DMS 273 (cell line): ENCODE results near the gene TMPRSS11F.
"Not testable (repeated sequence)": the region's sequence is repeated elsewhere in the genome, so short reads cannot be mapped to it uniquely, and the experiment has no call there.

ENCODE experiments used
- DNase-seq: peaks from one replicate; lab custom pipeline; 2025; ENCODE audit not compliant: unreplicated experiment; lab: John Stamatoyannopoulos, UW

Gene TMPRSS11F

DNA sequence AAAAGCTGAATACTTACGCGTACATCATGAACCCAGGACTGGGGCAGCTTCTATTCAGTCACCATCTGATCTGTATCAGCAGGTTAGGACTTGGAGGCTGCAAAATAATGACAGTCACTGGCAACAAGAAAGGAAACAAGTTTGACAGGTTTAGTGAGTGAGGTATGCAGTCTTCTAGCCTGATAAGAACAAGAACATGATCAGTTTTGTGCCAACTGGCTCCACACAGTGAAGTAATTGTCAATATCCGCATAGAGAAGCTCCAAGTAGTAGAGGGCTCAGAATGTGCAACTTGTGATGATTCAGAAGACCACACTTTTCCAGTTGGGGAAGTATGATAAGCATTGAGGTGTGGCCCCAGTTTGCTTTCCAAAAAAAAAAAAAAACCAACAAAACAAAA is at the start of gene TMPRSS11F:
Gene TMPRSS11F (minus strand): TSS at position 77 of the 400 bp plus-strand sequence. CDS start 49 bp downstream, at position 28.
- no peak for DNase-seq

DNA sequence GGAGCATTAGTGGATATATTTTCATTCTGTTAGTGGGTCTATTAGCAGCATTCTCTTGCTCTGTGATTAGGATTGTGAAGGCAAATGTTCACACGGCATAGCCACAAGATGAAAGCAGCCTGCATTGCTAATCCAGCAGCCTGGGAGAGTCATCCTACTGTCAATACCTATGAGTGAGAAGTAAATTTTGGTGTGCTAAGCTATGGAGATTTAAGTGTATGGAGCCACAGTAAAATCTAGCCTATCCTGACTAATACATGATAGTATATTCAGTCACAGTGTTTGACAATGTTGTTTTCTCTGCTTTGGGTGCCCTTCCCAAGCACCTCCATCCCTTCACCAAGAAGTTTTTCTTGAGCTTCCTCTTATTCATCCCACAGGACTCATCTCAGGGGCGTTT is 47.2 kb upstream of the TMPRSS11F start:
- no peak for DNase-seq

DNA sequence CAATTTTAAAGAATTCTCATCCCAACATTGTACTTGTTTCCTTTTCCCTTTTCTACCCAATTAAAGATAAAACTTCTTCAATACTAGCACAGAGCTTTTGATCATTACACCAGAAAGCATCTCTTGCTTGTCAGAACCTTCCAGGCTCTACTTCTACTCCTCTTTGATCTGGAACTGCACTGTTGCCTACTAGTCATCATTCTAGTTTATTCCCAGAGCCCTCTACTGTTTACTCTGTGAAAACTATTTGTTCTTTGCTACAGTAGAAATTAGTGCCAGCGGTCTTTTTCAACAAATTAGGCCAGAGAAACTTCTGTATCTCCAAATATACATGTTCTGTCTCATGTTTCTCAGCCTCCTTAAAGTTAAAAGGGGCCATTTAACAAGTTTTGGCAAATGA is 46.8 kb upstream of the TMPRSS11F start:
- DNase-seq: peak; percentile 0

DNA sequence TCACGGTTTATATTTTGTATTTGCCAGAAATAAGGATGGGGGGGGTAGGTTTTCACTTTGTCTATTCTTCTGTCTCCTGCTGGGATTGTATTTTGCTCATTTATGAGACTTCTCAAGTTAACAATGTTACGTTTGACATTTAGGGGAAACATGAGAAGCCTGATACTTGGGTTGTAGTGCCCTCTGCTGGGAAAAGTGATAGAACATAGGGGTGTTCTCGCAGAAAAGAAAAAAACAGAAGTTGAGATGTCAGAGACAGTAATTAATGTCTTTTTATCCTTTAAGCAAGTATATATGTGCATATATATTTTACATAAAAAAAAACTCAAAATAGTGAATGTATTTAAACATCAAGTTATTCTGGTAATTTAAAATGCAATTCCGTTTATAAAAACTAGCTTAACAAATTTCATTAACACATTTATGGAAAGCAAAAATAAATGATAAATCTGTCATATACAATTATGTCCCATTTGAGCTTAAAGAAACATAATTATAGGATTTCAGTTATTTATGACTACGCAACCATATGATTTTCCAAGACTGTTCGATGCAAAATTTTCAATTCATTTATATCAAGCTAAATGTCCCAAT is 46.0 kb upstream of the TMPRSS11F start:
- DNase-seq: peak; percentile 75

DNA sequence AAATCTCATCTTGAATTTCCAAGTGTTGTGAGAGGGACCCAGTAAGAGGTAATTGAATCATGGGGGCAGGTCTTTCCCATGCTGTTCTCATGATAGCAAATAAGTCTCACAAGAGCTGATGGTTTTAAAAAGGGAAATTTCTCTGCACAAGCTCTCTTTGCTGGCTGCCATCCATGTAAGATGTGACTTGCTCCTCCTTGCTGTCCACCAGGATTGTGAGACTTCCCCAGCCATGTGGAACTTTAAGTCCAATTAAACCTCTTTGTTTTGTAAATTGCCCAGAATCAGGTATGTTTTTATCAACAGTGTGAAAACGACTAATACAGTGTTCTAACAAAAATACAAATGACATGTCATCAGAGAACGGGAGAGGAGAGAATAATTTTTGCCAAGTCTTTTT is 44.7 kb upstream of the TMPRSS11F start:
- not testable (repeated sequence) for DNase-seq

DNA sequence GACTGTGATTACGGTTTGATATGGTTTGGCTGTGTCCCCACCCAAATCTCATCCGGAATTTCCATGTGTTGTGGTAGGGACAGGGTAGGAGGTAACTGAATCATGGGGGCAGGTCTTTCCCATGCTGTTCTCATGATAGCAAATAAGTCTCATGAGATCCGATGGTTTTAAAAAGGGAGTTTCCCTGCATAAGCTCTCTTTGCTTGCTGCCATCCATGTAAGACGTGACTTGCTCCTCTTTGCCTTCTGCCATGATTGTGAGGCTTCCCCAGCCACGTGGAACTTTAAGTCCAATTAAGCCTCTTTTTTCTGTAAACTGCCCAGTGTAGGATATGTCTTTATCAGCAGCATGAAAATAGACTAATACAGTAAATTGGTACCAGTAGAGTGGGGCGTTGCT is 42.5 kb upstream of the TMPRSS11F start:
- DNase-seq: not testable (repeated sequence)

DNA sequence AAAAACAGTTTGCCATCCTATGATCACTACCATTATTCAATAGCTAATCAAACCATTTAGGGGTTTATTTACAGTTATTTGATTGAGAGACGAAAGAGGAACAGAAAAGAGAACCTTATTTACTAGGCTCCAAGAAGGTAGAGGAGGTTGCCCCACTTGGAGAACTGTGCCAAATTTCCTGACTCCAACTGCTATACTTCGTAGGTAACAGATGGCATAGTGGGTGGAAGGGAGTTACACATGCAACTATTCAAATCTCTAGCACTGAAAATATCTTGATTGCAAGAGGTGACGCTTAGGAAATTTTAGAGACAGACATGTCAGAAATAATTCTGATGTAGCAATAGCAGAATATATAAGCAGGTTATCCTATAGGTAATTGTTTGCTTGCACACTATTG is 38.0 kb upstream of the TMPRSS11F start:
- DNase-seq: peak; percentile 87

DNA sequence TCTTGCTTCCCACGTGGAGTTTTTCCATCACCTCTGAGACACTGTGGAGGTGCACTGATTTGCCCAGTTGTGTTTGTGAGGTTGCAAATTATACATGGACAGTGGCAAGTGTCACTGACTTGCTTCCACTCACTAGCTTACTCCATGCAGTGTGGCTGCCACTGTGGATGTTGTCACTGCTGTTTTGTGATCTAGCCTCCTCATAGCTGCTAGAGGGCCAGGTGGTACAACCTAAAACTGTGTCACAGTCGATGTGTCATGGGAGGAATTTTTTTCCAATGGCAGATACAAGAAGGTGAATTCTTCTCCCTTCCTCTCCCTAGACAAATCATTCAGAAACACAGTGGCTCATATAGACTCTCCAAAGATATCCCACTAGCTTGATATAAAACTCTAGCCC is 37.5 kb upstream of the TMPRSS11F start:
- peak; percentile 17 for DNase-seq

DNA sequence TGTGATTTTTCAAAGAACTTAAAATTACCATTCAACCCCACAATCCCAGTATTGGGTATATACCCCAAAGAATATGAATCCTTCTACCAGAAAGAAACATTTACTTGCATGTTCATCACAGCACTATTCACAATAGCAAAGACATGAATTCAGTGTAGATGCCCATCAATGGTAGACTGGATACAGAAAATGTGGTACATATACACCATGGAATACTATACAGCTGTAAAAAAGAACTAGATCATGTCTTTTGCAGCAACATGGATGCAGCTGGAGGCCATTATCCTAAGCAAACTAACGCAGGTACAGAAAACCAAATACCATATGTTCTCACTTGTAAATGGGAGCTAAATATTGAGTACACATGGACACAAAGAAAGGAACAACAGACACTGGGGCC is 34.1 kb upstream of the TMPRSS11F start:
- DNase-seq: no peak

DNA sequence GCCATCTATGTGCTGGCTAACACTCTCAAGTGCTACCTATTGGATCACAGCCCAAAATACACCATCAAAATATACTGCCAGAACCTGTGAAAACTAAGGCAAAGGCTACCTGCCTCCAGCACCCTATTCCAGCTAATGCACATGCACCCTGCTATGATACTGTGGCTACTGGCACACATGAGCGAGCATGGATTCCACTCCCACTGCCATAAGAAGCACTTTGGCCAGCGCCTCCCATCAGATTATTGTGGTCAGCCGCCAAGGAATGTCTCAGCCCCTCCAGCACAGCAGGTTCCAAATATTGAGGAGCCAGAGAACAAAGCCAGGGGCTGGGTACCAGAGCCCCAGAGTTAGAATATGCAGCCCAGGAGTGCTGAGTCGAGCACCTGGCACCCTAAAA is 32.5 kb upstream of the TMPRSS11F start:
- no peak for DNase-seq

DNA sequence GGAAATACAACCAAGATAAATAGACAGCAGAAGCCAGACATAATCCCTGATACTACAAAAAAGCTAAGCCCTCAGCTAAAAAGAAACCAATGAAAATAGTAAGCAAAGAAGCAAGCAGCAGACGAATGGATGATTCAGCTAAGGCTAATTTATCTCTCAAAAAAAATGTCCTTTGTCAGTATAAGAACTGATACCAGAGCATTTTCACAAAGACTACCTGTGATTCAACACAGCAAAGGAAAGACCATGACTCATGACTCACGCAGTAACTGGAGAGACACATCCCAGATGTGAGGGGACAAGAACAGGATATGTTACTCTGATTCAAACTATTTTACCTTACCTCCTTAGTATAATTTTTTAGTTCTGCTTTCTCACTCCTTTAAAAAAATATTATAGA is 22.7 kb upstream of the TMPRSS11F start:
- no peak for DNase-seq

DNA sequence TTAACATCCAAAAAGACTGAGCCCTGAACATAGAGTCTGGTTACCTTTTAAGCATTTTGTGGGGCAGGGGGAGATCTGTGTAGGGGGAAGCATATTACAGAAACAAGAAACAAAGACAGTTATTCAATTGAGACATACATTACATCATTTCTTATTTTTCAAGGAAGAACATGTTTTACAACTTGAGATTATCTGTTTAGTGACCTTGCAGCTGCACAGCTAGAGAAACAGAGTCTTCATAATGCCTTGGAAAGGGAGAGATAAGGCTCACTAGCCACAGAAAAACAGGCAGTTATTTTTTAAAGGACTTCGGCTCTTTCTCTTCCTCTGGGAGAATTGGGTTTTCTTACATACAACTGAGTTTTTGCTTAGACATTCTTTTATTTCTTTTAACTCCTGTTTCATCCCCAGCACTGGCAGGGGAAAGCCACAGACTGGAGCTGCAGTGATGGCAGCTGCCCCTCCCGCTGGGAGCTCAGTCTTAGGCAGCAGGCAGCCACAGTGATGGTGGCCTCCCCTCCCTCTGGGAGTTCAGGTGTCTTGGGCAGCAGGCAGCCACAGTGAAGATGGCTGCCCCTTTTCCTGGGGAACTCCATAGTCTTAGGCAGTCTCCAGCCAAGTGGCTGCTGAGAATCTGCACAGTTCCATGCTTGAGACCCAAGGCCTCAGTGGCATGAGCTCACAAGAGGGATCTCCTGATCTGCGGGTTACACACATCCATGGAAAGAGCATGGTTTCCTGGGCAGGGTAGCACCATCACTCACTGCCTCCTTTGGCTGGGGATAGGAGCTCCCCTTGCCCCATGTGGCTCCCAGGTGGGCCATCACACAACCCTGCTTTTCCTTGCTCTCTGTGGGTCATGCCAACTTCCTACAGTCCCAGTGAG is 19.4 kb upstream of the TMPRSS11F start:
- no peak for DNase-seq

DNA sequence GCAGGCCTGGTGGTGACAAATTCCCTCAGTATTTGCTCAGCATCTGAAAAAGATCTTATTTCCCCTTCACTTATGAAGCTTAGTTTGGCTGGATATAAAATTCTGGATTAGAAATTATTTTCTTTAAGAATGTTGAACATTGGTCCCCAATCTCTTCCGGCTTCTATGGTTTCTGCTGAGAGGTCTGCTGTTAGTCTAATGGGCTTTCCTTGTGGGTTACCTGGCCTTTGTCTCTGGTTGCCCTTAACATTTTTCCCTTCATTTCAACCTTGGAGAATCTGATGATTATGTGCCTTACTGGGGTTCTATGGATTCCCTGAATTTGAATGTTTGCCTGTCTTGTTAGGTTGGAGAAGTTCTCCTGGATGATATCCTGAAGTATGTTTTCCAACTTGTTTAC is 17.4 kb upstream of the TMPRSS11F start:
- DNase-seq: no peak

DNA sequence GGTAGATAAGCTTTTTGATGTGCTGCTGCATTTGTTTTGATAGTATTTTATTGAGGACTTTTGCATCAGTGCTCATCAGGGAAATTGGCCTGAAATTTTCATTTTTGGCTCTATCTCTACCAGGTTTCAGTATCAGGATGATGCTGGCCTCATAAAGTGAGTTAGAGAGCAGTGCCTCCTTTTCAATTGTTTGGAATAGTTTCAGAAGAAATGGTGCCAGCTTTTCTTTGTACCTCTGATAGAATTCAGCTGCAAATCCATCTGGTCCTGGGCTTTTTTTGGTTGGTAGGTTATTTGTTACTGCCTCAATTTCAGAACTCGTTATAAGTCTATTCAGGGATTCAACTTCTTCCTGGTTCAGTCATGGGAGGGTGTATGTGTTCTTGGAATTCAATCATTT is 15.6 kb upstream of the TMPRSS11F start:
- DNase-seq: no peak

DNA sequence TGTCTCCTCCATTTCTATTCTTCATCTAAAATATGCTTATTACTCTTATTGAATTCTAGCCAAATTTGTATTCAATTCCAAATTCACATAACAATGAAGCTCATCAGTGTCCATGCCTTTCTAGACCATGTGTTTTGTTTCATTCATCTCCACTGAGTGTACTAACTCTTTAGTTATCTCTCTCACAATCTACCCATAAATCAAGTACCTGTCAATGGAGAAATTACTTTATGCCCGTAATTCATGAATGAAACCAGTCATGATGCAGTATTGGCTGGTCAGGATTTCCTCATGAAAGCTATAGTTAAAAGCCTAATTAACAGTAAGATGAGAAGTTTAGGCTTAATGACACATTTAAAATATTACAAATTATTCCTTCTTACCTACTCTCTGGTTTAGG is 12.2 kb upstream of the TMPRSS11F start:
- DNase-seq: no peak

DNA sequence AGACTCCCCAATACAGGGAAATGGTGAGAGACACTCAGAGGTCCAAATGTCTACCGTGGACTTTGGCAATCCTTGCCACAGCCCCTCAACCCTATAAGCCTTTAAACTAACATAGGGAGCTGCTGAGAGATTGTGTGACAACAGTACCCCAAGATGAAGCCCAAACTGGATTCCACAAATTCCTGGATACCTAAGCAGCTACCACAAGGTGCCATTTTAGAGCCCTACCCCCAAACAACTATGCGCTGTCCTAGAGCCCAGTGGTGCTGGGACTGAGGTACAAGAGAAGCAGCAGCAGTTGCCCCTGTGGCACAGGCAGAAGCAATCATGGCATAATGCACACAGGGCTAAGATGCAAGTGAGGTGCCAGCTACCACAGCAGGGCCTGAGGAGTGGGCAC is 2.7 kb upstream of the TMPRSS11F start:
- no peak for DNase-seq

DNA sequence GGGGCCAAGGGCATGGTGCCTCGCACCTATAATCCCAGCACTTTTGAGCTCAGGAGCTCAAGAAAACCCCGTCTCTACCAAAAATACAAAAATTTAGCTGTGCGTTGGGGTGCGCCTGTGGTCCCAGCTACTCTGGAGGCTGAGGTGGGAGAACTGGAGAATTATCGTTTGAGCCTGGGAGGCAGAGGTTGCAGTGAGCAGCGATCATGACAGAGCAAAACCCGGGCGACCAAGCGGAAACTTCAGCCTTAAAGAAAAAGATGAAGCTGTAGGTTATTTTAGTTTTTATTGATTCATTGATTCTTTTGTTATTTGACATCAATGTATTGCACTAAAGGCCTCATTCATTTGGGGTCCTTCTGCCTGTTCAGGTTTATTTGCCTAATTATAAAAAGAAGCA is 5.4 kb downstream of the TMPRSS11F start:
- no peak for DNase-seq

DNA sequence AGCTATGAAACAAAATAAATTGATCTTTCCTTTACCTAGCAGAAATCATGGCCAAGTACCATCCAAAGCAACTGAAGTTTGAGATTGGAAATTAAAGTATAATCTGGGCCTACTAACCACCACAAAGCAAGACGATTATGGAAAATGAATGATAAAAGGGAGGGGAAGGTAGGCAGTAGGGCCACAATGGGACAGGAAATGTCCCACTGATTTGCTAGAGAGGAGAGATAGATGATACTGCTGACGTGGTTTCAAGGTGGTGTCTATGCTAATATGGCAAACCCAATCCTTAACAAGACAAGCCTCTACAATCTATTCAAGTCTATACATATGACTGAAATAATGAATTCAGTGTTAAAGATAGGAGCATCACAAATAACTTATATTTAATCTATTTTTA is 6.1 kb downstream of the TMPRSS11F start:
- no peak for DNase-seq

DNA sequence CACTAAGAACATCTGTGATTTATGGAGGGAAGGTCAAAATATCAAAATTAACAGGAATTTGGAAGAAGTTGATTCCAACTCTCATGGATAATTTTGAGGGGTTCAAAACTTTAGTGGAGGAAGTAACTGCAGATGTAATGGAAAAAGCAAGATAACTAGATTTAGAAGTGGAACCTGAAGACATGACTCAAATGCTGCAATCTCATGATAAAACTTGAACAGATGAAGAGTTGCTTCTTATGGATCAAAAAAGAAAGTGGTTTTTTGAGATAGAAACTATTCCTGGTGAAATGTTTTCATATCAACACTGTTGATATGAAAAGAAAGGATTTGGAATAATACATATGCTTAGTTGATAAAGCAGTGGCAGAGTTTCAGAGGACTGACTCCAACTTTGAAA is 9.7 kb downstream of the TMPRSS11F start:
- no peak for DNase-seq

DNA sequence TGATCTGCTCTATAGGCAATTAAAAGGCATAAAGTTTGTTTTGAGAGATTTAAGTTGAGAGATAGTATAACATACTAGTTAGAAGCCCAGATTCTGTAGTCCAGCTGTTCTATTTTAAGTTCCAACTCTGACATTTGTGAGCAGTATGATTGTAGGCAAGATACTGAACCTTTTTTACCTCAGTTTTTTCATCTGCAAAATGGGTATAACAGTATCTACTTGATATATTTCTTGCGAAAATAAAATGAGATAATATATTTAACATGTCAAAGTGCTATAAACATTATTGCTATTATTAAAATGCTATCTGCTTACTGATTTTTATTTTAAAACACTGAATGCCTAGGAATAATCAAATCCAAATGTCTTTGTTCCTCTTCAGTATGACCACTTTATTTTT is 19.2 kb downstream of the TMPRSS11F start:
- no peak for DNase-seq

DNA sequence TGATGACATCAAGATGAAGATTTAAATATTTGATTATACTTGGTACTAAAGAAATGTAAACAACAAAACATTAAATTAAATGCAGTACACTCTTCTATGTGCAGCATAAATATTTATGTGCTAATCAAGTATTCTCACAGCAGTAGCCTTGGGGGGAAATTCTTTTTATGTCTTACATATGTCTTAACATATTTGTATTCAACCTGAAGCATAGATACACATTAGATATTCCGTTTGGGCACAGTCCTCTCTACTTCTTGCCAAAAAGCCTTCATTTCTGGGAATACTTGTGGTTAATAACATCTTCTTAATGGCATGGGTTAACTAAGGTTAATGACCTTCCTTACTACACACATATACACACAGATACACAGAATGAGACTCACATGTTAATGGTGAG is 19.8 kb downstream of the TMPRSS11F start:
- no peak for DNase-seq

DNA sequence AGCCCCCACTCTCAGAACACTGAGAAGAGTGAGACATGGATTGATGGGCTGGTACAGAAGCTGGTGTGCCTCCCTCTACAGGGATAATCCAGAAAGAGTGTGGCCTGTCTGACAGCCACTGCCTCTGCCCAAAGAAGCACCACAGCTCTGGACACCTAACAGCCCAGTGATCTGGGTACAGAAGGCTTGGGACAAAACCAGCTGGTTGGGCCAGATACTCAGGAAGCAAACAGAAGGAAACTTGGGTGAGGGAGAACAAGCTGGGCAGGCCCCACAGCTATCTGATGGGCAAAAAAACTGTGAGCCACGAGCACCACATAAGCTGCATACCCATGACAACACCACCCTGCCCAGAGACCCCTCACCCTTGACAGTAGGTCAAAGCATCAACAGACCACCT is 46.9 kb downstream of the TMPRSS11F start:
- DNase-seq: no peak

DNA sequence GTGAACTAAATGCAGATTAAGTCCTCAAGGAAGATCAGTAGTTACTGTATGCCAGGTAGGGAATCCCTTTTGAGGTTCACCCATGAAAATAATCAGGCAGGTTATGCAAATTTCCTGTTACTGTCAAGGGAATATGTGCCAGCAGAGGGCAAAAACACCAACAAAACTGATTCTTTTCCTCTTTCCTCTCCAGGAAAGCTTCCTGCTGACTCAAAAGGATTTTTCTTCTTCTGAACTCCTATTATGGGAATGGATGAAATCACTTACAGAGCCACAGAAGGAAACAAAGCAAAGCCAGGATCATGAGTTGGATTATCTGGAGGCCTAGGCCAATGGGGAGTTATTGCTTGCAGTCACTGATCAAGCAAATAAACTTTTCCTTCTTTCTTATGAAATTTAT is 49.7 kb downstream of the TMPRSS11F start:
- peak; percentile 9 for DNase-seq
